GM21825 (cell line): Measurements from ENCODE around the gene ZMAT5.

Experiments used
- ATAC-seq: cut with Tn5 transposase; IDR thresholded peaks from one replicate; pipeline ENCODE4 v1.9.1; 2021; ENCODE audit warnings: mild to moderate bottlenecking, moderate library complexity; ENCODE audit not compliant: unreplicated experiment

The ZMAT5 gene, protein sequence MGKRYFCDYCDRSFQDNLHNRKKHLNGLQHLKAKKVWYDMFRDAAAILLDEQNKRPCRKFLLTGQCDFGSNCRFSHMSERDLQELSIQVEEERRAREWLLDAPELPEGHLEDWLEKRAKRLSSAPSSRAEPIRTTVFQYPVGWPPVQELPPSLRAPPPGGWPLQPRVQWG

DNA sequence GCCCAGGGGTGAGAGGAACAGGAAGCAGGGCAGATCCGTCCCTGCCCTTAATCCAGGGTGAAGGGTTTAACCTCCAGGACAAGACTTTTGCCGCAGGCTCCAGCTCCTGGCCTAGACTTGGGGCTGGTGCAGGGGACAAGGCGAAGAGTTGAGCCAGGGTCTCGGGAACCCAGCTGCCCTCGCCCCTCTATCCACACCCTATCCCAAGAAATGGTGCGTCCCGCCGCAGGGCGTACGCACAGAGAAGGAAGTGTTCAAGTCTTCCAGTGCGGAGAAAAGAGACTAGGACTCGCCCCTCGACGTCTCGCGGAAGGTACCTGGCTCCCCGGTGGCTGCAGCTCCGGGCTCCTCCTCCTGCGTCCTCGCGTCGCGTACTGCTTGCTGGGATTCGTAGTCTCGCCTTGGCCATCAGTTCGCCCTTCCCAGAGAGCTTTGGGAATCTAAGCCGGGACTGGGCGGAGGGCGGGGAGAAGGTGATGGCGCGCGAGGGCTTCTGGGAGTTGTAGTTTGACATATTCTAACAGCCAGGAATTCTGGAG is at the start of gene ZMAT5:
ZMAT5 (minus strand) TSS at position 376 of the 539 bp plus-strand sequence. CDS start 18,463 bp downstream, outside the sequence.
- peak; percentile 77 for ATAC-seq

DNA sequence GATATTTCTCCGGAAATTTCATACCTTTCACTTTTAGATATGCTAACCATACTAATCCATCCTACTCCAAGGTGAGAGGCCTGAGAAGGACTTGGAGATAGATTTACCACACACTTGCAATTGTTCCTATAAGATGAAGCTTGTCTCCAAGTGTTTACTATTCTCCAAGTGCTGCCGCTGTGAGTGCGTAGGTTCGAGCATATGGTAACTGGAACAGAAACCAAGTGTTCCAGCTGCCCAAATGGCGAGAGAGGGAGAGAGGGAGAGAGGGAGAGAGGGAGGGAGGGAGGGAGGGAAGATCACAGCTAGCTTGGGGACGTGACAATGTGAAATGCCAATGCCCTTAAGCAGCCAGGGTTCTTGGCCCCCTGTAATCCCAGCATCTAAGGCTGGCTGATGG is 49.7 kb upstream of the ZMAT5 start:
- ATAC-seq: no peak

DNA sequence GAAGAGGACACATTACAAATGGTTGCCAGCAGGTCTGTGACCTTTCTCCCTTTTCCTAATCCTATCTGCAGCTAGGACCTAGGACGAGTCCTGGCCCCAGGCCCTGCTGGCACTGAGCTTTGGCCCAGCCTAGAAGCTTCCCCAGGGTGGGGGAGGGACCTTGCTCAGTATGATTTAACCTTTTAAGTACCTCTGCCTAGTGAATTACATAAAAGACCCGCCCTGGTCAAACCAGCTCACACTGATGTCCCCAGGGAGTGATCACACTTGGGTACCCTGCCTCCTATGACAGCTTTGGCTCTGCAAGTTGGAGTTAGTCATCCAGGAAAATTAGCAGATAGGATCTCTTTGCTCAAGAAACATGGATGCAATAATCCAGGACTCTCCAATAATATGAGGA is 49.3 kb upstream of the ZMAT5 start:
- ATAC-seq: no peak

DNA sequence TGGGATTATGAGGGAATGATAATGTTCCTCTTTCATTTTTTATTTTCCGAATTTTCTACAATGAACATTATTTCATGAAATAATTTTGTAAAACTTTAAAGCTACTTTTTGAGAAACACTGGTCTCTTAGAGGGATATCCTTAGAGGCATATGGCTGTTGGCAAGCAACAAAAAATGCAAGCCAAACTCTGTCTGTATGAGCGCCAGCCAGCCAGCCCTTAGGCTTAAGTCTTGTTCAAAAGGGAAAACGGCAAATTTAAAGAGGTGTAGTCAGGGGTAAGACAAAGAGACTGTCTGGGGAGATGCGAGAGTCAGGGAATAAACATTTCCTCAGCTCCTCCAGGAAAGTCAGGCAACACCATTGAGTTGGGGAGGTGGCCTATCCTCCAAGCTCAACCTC is 48.8 kb upstream of the ZMAT5 start:
- ATAC-seq: no peak

DNA sequence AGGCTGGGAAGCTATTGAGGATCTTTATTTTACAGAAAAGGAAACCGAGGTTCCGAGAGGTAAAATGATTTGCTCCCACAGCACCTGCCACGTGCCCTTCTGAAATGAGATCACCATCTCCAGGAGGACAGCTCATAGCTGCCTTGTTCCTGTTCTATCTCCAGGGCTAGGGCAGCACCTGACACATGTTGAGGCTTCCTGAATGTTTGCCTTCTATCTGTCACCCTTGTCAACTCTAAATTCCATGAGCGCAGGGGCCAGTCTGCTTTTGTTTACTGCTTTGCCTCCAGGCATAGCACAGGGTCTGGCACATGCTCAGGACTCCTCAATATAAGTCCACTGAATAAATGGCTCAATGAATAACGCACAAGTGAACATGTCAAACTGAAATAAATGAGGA is 47.2 kb upstream of the ZMAT5 start:
- ATAC-seq: no peak

DNA sequence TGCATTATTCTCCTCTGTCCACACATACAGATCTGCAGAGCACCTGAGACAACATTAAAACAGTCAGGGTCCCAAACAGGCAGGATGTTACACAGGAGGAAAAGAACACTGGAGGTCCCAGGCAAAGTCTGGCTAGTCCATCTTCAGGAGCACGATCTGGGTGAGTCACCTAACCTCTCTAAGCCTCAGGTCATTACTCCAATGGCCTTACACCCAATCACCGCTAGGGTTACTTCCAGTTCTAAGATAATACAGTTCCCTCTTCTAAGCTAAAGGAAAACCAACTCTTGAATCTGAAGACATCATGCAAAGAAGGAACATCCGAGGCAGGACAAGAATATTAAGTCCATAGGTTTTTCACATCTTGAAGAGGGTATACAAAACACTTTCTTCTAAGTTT is 46.8 kb upstream of the ZMAT5 start:
- no peak for ATAC-seq

DNA sequence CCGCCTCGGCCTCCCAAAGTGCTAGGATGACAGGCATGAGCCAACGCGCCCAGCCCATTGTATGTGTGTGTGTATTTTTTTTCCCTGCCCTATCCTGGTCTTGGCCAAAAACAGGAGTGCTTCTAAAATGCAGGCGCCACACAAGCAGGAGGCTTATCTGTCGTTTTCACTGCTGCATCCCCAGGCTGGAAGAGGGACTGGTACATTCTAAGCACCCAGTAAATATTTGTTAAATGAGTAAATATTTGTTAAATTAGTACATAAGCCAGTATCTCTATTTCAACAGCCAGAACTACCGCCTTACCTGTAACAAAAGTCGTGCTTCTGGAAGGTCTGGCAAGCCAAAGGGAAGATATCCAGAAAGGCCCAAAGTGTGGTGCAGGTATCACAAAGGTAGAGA is 46.3 kb upstream of the ZMAT5 start:
- ATAC-seq: no peak

DNA sequence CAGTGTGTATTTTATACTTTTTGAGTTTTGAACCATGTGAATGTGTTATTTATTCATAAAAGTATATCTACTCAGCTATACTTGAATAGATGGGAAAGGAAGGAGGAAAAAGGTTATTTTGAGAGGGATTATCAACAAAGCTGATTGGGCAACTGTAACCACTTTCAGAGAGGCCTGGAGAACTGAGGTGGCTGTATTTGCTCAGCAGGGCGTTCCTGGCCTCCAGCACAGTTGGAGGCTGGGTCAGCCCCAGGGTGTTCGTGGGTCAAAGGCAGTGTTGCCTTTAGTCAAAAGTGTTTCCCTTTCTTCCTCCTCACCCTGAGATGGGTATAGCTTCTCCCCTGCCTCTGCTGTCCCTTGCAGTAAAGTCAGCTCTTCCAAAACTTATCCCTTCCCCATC is 44.6 kb upstream of the ZMAT5 start:
- no peak for ATAC-seq

DNA sequence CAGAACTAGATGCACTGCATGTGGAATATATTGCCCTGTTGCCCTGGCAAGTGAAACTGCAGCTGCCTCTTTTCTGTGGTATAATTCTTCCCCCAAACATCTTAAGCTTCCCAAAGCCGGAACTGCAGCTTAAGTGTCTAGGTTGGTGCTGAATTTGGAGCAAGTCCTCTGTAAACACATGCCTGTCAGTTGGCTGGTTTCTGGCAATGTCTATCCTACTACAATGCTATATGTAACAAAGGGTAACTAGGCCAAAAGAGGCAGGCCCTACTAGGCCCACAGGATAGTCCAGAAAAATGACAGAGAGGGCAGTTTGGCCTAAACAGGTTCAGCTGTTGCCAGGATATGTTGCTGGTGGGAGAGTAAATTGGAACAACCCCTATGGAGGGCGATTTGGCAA is 43.4 kb upstream of the ZMAT5 start:
- no peak for ATAC-seq

DNA sequence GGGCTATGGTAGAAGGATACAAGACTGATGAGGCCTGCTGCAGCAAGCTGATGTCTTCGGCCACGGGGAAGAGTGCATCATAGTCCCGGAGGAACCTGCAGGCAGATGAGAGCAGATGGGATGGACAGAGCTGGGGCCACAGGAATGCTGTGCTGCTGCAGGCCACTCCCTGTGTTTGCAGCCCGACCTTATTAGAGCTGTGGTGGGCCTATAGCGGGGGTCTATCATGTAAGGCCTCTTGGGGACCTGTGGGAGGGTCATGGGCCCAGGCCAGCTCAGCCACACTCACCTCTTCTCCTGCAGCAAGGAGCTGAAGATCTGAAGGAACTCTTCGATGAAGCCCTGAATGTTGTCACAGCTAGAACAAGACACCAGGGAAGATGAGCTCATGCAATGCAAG is 39.4 kb upstream of the ZMAT5 start:
- no peak for ATAC-seq

DNA sequence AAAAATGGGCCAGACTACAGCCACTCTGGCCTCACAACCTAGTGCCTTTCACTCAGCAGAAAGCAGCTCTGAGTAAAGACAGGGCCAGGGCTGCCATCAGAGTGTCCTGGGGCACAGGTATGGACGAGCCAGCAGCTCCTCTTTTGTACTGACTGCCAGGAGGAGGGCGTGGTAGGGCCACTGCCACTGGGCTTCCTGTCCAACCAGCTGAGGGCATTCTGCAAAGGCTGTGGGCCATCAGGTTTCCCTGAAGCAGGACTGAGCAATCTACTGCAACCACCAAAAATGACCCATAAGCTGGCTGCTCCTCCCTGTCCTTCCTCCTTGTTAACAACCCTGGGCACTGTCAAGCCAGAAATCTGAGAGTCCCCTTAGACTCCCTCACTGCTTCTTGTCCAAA is 38.2 kb upstream of the ZMAT5 start:
- ATAC-seq: no peak

DNA sequence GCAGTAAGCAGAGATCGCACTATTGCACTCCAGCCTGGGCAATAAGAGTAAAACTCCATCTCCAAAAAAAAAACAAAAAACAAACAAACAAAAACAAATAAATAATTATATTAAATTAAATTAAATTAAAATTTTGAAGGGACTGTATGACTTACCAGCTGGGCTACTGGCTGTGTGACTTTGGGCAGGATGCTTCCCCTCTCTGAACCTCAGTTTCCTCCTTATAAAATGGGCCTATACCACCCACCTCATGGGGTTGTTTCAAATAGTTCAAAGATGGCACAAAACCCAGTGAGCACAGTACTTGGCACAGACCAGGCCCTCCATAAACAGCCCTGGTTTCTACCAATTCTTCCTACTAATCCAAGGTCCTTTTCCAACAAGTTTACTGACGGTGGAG is 36.4 kb upstream of the ZMAT5 start:
- no peak for ATAC-seq

DNA sequence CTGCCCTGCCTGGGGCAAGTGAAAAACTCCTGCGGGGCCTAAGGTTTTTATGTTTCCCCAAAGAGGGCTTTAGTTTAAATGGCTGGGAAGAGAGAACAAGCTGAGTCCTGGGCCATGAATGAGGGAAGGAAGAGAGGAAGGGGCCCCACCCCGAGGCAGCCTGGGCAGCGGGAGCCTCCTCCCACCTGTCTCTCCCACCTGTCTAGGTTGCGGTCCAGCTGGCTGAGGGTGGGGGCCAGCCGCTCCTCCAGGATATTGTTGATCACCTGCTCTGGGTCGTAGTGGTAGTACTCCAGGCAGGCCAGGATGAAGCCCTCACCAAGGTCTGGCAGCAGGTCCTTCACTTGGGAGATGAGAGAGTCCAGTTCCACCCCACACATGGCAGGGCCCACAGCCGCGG is 35.0 kb upstream of the ZMAT5 start:
- ATAC-seq: no peak

DNA sequence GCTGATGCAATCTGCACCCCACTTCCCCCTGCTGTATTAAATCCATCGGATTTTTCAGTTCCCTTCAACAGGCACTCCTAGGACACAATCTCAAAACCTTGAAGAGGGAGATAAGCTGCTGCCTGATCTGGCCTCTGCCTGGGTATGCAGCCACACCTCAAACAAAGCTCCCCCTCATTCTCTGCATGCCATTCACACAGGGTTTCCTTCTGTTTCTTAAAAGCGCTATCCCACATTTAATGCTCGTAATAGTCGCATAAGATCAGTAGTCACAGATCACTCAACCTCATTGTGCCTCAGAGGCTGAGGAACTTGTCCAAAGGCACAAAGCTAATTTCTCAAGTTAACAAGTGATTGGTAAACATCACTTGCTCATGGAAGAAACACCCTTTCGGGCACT is 34.3 kb upstream of the ZMAT5 start:
- no peak for ATAC-seq

DNA sequence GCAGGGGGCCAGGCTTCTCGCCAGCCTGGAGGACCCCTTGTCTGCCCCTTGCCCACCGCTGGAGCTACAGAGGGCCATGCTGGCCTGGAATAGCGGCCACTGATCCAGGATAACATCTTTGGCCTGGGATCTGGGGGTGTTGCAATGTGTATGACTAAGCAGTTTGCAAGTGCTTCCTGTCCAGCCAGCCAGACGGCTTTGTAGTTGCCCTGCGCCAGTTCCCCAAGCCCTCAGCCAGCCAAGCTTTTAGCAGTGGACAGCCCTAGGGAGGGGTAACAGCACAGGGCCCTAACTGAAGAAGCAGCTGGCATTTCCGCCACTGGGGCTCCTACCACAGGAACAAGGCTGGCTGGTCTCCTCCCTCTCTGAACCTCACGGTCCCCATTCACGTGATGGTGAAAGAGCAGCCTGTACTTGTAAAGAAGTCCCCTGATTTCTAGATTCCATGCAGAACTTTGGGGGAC is 32.4 kb upstream of the ZMAT5 start:
- no peak for ATAC-seq

DNA sequence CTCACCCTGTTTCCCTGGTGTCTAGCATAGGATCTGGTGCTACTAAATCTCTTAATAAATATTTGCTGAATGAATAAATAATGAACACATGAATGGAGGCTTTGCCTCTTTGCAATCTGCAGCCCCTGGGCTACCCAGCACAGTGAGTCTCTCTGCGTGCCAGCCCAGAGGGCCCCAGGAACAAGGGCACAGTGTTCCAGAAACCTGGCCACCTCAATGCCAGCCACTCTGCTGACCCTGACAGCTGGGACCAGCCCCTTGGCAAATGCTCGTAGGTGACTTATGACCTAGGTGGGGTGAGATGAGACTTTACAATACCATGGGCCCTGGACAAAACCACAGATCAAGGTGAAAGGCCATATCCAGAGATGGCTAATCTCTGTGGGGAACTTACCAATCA is 32.0 kb upstream of the ZMAT5 start:
- ATAC-seq: no peak

DNA sequence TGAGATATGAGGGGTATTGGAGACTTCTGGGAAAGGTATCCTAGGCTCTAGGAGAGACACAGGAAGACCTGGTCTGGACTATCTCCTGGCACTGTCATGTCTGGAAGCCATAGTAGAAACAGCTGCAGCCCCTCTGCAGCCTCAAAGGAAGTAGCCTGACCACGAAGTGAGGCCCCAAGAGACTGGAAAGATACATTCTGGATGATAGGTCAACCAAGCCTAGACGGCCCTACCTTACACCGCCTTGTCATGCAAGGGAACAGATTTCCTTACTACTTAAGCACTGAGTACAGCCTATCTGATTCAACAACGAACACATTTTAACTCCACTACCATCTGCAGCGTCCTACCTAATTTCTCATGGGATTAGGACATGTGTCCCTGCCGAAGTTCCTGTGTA is 31.5 kb upstream of the ZMAT5 start:
- no peak for ATAC-seq

DNA sequence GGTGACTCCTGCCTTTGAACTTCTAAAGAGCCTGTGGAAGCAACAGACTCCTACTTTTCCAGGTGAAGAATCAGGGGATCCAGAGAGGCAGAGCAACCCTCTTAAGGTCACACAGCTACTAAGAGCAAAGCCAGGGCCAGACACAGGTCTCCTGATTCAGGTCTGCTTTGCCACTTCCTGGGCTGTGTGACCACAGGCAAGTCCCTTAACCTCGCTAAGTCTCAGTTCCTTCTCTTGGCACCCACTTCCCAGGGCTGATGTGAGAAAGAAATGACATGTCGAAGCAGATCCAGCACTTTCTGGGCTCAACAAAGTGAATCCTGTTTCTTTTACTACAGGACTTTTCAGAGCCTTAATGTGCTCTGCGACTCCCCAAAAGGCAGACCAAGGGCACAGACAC is 30.5 kb upstream of the ZMAT5 start:
- no peak for ATAC-seq

DNA sequence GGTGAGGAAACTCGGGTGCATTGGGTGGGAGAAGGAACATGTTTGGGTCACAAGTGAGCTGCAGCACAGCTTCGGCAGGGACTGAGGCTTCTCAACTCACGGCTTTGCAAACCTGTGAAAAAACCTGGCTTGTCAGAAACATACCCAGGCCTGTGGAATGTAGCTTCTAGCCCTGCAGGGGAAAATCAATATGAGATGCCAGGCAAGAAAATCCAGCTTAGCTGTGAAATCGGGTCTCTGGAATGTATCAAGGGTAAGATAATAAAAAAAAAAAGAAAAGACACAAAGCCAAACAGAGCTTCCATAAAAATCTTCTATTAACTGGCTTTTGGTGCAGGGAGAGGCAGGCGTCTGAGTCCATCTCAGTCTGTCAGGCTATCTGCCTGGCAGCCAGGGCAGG is 28.9 kb upstream of the ZMAT5 start:
- ATAC-seq: no peak

DNA sequence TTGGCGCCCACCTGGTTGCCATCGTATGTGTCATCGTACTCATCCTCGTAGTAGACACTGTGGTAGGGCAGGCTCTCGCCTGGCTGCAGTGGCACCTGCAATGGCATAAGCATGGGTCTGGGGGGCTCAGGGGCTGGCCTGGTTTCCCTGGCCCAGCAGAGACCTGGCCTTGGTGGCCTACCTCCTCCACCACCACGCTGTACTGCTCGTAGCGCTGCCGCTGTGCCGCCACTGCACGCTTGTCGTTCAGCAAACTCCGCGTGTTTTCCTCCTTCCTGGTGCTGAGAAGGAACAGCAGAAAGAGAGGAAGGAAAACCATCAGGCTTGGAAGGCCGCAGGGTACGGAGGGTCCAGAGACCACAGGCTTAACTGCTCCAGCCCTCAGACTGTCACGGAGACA is 26.6 kb upstream of the ZMAT5 start:
- no peak for ATAC-seq

DNA sequence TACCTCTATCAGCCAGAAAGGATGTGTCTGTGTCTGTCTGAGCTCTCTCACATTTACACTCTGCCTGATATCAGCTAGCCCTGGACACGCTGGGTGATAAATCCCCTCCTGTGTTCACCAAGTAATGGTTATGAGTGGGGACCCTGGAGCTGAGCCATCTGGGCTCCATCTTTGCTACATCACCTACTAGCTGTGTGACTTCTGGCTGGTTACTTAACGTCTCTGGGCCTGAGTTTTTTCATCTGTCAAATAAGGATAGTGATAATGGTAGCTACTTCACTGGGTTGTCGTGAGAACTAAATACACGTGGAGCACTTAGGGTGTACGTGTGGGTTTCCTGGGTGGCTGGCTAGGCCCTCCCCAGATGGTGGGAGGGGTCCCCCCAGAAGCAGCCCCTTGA is 23.3 kb upstream of the ZMAT5 start:
- ATAC-seq: no peak

DNA sequence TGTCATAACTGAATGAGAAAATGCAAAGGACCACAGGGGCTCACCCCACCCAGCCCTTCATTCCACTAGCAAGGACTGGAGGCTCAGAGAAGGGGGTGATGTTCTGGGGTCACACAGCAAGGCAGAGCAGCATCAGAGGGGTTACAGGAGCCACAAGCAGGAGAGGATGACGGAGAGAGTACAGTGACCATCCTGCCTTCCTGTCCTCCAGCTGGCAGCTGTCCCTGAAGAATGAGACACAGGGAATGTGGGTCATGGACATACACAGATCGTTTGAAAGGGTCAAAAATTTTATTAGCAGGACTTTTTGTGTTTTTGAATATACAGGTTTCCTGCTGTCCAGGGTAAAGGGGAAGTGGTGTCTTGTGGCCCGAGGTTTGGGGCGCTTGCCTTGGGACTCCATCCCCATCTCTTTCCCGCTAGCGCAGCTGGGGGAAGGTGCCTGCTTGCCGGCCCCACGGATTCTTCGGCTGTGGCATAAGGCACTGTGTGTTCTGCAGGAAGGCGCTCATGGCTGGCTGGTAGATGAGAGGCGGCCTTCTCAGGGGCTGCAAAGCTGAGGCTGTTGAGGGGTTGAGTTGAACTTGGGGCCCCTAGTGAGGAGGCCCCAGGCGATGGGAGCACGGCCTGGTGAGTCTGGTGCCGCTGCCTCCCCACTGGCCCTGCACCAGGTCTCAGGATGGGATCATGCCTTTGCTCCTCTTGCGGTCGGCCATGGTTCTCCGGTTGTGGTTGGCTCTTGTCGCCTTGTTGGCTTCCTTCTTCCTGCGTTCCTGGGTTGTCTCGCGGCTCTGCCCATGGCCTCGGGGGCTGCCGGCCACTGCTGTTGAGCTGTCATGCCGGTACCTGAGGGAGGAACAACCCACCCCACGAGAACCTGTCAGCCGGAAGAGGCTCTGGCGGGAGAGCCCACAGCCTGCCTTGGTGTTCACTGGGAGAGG is 21.8 kb upstream of the ZMAT5 start:
- no peak for ATAC-seq
